HepG2 (cell line): ENCODE results near the gene PSEN2.

Experiments used
- ELF1 ChIP-seq: sonication (generic); formaldehyde crosslinking; IDR thresholded peaks from 2 replicates; pipeline ENCODE4 v1.4.0; 2020; ENCODE audit warnings: missing genetic modification reagents
- ESRRA ChIP-seq: sonication (generic); formaldehyde crosslinking; IDR thresholded peaks from 2 replicates; pipeline ENCODE4 v1.5.1; 2020; ENCODE audit warnings: mild to moderate bottlenecking, low read depth, missing genetic modification reagents
- GABPA ChIP-seq, 2 experiments: IDR thresholded peaks; 2 replicates each; pipeline ENCODE4 v1.6.1; 2011 to 2016; ENCODE audit warnings: low read depth in 2 of 2, low read length in 1 of 2, missing biosample characterization in 1 of 2, missing genetic modification characterization in 1 of 2
- TF ChIP-seq, protein P1 (sequence below): sonication (generic); formaldehyde crosslinking; IDR thresholded peaks from 2 replicates; pipeline ENCODE4 v1.5.0; 2020; ENCODE audit warnings: mild to moderate bottlenecking, missing genetic modification reagents, moderate library complexity
- TF ChIP-seq, protein P2 (sequence below): sonication (generic); formaldehyde crosslinking; IDR thresholded peaks from 2 replicates; pipeline ENCODE4 v1.8.1; 2022; ENCODE audit warnings: mild to moderate bottlenecking, missing genetic modification reagents

DNA sequence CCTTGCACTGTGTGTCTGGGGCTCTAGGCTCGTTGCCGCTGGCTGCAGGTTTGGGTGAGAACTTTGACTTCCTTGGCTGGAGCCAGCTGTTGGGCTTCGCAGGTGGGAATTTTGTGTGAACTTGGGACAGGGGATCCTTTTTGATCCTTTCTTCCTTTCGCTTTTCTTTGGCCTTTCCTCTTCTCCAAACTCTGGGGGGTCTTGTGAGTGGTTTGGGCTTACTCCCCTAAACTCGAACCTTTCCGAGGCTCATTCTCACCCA, 70.3 kb downstream of the PSEN2 start:
- TF ChIP-seq, protein P1, sequence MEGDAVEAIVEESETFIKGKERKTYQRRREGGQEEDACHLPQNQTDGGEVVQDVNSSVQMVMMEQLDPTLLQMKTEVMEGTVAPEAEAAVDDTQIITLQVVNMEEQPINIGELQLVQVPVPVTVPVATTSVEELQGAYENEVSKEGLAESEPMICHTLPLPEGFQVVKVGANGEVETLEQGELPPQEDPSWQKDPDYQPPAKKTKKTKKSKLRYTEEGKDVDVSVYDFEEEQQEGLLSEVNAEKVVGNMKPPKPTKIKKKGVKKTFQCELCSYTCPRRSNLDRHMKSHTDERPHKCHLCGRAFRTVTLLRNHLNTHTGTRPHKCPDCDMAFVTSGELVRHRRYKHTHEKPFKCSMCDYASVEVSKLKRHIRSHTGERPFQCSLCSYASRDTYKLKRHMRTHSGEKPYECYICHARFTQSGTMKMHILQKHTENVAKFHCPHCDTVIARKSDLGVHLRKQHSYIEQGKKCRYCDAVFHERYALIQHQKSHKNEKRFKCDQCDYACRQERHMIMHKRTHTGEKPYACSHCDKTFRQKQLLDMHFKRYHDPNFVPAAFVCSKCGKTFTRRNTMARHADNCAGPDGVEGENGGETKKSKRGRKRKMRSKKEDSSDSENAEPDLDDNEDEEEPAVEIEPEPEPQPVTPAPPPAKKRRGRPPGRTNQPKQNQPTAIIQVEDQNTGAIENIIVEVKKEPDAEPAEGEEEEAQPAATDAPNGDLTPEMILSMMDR (CRISPR knock-in tag) = no peak
- TF ChIP-seq ELF1 = no peak
- TF ChIP-seq GABPA (IDR thresholded peaks at IDR 0.05; ENCODE audit: low read depth, low read length) = no peak
- no peak for TF ChIP-seq GABPA (CRISPR knock-in tag; IDR thresholded peaks at IDR 0.05; ENCODE audit: low read depth)
- TF ChIP-seq, protein P2, sequence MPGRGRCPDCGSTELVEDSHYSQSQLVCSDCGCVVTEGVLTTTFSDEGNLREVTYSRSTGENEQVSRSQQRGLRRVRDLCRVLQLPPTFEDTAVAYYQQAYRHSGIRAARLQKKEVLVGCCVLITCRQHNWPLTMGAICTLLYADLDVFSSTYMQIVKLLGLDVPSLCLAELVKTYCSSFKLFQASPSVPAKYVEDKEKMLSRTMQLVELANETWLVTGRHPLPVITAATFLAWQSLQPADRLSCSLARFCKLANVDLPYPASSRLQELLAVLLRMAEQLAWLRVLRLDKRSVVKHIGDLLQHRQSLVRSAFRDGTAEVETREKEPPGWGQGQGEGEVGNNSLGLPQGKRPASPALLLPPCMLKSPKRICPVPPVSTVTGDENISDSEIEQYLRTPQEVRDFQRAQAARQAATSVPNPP (CRISPR knock-in tag) = no peak
- no peak for TF ChIP-seq ESRRA (CRISPR knock-in tag)
